ENCODE results near the gene MICU2. TPM values are rescaled to one million over a fixed set of nuclear protein-coding genes. Genes with fewer than 3 reads are reported as not detected.

The MICU2 gene
- total and polyA plus RNA-seq, 12 donors, result 46.7 to 65.5 (median 59.5) TPM

- peaks cover 0 to 20% (median 9%) of the 10 kb centered on the region in 9 donors for H3K4me1 ChIP-seq
- H3K9me3 ChIP-seq, result no peaks in the 10 kb centered on the region
- peak; percentile 93 to 99 (median 98) for TF ChIP-seq CTCF (IDR thresholded peaks at IDR 0.05)
- no peaks in the 10 kb centered on the region for H3K27me3 ChIP-seq
- 5 to 10% methylated on average over 18 of the region's 18 CpGs for WGBS, 2 donors
- intact Hi-C loops (cut with DNase I), result loop anchor here in 8 of 10 donors (1.0 to 10.0 kb wide), 9 partner anchors 102 to 535 kb away; partner anchors contain the start of genes MRPL57 (in 1 of the 8) and SKA3 (in 1 of the 8)
- no peaks in the 10 kb centered on the region for H3K36me3 ChIP-seq
- peak; percentile 80 to 91 (median 87) for ATAC-seq
- H3K27ac ChIP-seq, result peak overlapping the region in 6 of 10 donors; percentile 3 to 66 (median 48)
- peak overlapping the region in 9 of 10 donors; percentile 23 to 57 (median 50) for H3K4me3 ChIP-seq
- DNase-seq, result peak; percentile 81 to 86
Measured at GRCh38 chr13:21476893-21477472, 127.0 kb downstream of the MICU2 start.

GRCh38 chr13:21475115-21475514 lies 128.9 kb downstream of the MICU2 start:
- Histone ChIP-seq H3K4me3 (no peak overlapping the region), H3K36me3 (no peaks in the 10 kb centered on the region), H3K27me3 (no peaks in the 10 kb centered on the region), H3K27ac (no peak overlapping the region), H3K9me3 (peaks cover 0 to 18% (median 3%) of the 10 kb centered on the region in 11 donors), H3K4me1 (peaks cover 0 to 20% (median 9%) of the 10 kb centered on the region in 9 donors)
- DNase-seq (no peak), ATAC-seq (no peak)
- WGBS, 2 donors, result 67 to 71% methylated on average over 6 of the region's 6 CpGs
- no peak for TF ChIP-seq CTCF (IDR thresholded peaks at IDR 0.05)
- intact Hi-C loops (cut with DNase I), result loop anchor here in 8 of 10 donors (5.0 to 10.0 kb wide), 7 partner anchors 100 to 533 kb away; partner anchors contain the start of genes MRPL57 (in 1 of the 8) and SKA3 (in 1 of the 8)

GRCh38 chr13:21470785-21471184 lies 133.2 kb downstream of the MICU2 start:
- Histone ChIP-seq H3K9me3 (peaks cover 0 to 25% (median 3%) of the 10 kb centered on the region in 11 donors), H3K4me3 (no peak overlapping the region), H3K36me3 (no peaks in the 10 kb centered on the region), H3K4me1 (no peaks in the 10 kb centered on the region), H3K27me3 (no peaks in the 10 kb centered on the region), H3K27ac (no peak overlapping the region)
- no peak for DNase-seq
- intact Hi-C loops (cut with DNase I), result loop anchor here in 4 of 10 donors (10.0 kb wide), 3 partner anchors 96 to 526 kb away; no protein-coding TSS in a partner anchor
- no peak for ATAC-seq
- no peak for TF ChIP-seq CTCF (IDR thresholded peaks at IDR 0.05)

GRCh38 chr13:21466527-21466926 lies 137.4 kb downstream of the MICU2 start:
- no peak for DNase-seq
- ATAC-seq, result no peak

More at GRCh38 chr13:21466527-21466926, 137.4 kb downstream of the MICU2 start:
- peaks cover 0 to 20% (median 3%) of the 10 kb centered on the region in 11 donors for H3K9me3 ChIP-seq
- H3K27ac ChIP-seq, result no peak overlapping the region
- TF ChIP-seq CTCF (IDR thresholded peaks at IDR 0.05), result no peak
- WGBS, 2 donors, result 63 to 64% methylated on average over 7 of the region's 7 CpGs
- intact Hi-C loops (cut with DNase I), result loop anchor here in 1 of 10 donors (10.0 kb wide), 1 partner anchor 292 kb away; the partner anchor contains the start of genes MRPL57 and SKA3
- H3K4me3 ChIP-seq, result no peak overlapping the region
- H3K4me1 ChIP-seq, result no peaks in the 10 kb centered on the region
- no peaks in the 10 kb centered on the region for H3K27me3 ChIP-seq
- H3K36me3 ChIP-seq, result no peaks in the 10 kb centered on the region

Measured in heart right ventricle (tissue), 16 donors.